B cell (primary cell): ENCODE measurements around the gene ADAM19. TPM values are rescaled to one million over a fixed set of nuclear protein-coding genes. Genes with fewer than 3 reads are reported as not detected.

Experiments
- ATAC-seq: fragments of 200-7000 bp; cut with Tn5 transposase; one replicate; pipeline ENCODE4 v1.10.0; 2021; ENCODE audit warnings: low read depth, mild to moderate bottlenecking, moderate number of reproducible peaks, moderate library complexity
- CTCF ChIA-PET: fragments of 350-600 bp; sonication (Branson Sonifier 250); formaldehyde crosslinking; loops from one replicate; lab custom pipeline; 2021; ENCODE audit warnings: antibody characterized with exemption, inconsistent platforms; lab: Charles Lee
- POLR2A ChIA-PET: fragments of 350-600 bp; sonication (Branson Sonifier 250); formaldehyde crosslinking; loops from one replicate; lab custom pipeline; 2021; ENCODE audit warnings: antibody characterized with exemption; lab: Charles Lee
- DNase-seq: peaks from one replicate; pipeline ENCODE4 v3.0.0; 2013
- H2AFZ ChIP-seq: 2 replicates; pipeline ENCODE4 v1.6.1; 2012; ENCODE audit warnings: mild to moderate bottlenecking, low read depth, low read length; ENCODE audit not compliant: insufficient read depth, poor library complexity, severe bottlenecking
- H3K27ac ChIP-seq, 2 donors: 1 replicate in 1 of 2; 2 replicates in 1 of 2; pipeline ENCODE4 v1.5.1; 2012 to 2013; ENCODE audit warnings: low read length in 2 of 2, mild to moderate bottlenecking in 2 of 2, moderate library complexity in 1 of 2
- H3K27me3 ChIP-seq, 4 experiments: fragments of 200-600 bp in 1 of 4; sonication (generic) in 1 of 4; replicated peaks in 1 of 4; 1 replicate in 2 of 4; 2 replicates in 2 of 4; pipeline versions ENCODE4 v1.6.1 to v1.7.0; 2013 to 2016; ENCODE audit warnings: low read length in 3 of 4, mild to moderate bottlenecking in 2 of 4, mixed read lengths in 1 of 4, moderate library complexity in 1 of 4; ENCODE audit not compliant: insufficient read depth in 4 of 4, control insufficient read depth in 3 of 4; ENCODE audit errors: control extremely low read depth in 1 of 4
- H3K36me3 ChIP-seq, 2 experiments: replicated peaks in 1 of 2; 1 replicate in 1 of 2; 2 replicates in 1 of 2; pipeline versions ENCODE4 v1.6.1 to v1.7.1; 2013; ENCODE audit warnings: low read length in 1 of 2; ENCODE audit not compliant: insufficient read depth in 2 of 2, control insufficient read depth in 1 of 2; ENCODE audit errors: control extremely low read depth in 1 of 2, extremely low read depth in 1 of 2
- H3K4me1 ChIP-seq, 2 donors: fragments of 200-600 bp in 1 of 2; sonication (generic) in 1 of 2; 1 replicate in 1 of 2; 2 replicates in 1 of 2; pipeline versions ENCODE4 v1.5.1 to v1.6.1; 2013 to 2017; ENCODE audit warnings: low read length in 2 of 2; ENCODE audit not compliant: control insufficient read depth in 2 of 2, insufficient read depth in 2 of 2
- H3K4me2 ChIP-seq: replicated peaks from 2 replicates; pipeline ENCODE3; 2012; ENCODE audit warnings: mild to moderate bottlenecking, low read depth, low read length; ENCODE audit not compliant: poor library complexity, severe bottlenecking
- H3K4me3 ChIP-seq, 5 experiments: fragments of 200-600 bp in 1 of 5; sonication (generic) in 1 of 5; 1 replicate in 3 of 5; 2 replicates in 2 of 5; pipeline versions ENCODE4 v1.5.1 to v1.7.0; 2011 to 2016; ENCODE audit warnings: low read length in 4 of 5, mild to moderate bottlenecking in 4 of 5, low read depth in 2 of 5, control low read depth in 1 of 5, moderate library complexity in 1 of 5; ENCODE audit not compliant: insufficient read depth in 1 of 5; ENCODE audit errors: control extremely low read depth in 1 of 5, extremely low read depth in 1 of 5
- H3K79me2 ChIP-seq: fragments of 200-600 bp; sonication (generic); one replicate; pipeline ENCODE4 v1.6.0; 2016; ENCODE audit warnings: low read length; ENCODE audit not compliant: control insufficient read depth, insufficient read depth
- H3K9ac ChIP-seq: fragments of 200-600 bp; sonication (generic); 2 replicates; pipeline ENCODE4 v1.6.1; 2017; ENCODE audit warnings: mild to moderate bottlenecking, low read length, moderate library complexity
- H3K9me3 ChIP-seq, 3 donors: one replicate each; pipeline versions ENCODE4 v1.6.1 to v1.7.1; 2013; ENCODE audit warnings: low read length in 2 of 3; ENCODE audit not compliant: control insufficient read depth in 2 of 3, insufficient read depth in 1 of 3; ENCODE audit errors: control extremely low read depth in 1 of 3
- H4K20me1 ChIP-seq: 2 replicates; pipeline ENCODE4 v1.6.0; 2012; ENCODE audit warnings: mild to moderate bottlenecking, low read length; ENCODE audit not compliant: insufficient read depth, control insufficient read depth, poor library complexity, severe bottlenecking
- H3K27ac Mint-ChIP-seq: one replicate; pipeline ENCODE4 v1.8.0; 2021; ENCODE audit warnings: mixed read lengths
- H3K27me3 Mint-ChIP-seq: one replicate; pipeline ENCODE4 v1.8.0; 2021; ENCODE audit warnings: mixed read lengths
- H3K4me1 Mint-ChIP-seq: one replicate; pipeline ENCODE4 v1.8.0; 2021; ENCODE audit warnings: mixed read lengths
- H3K4me3 Mint-ChIP-seq: one replicate; pipeline ENCODE4 v1.8.0; 2021; ENCODE audit warnings: mixed read lengths
- H3K9me3 Mint-ChIP-seq: one replicate; pipeline ENCODE4 v1.8.0; 2022; ENCODE audit warnings: mixed read lengths; ENCODE audit not compliant: insufficient read depth
- EZH2 ChIP-seq: IDR thresholded peaks from 2 replicates; pipeline ENCODE4 v1.6.1; 2012; ENCODE audit warnings: borderline replicate concordance, low read depth, mild to moderate bottlenecking, moderate library complexity, low read length; ENCODE audit not compliant: insufficient read depth, poor library complexity, severe bottlenecking
- WGBS: methylation state at CpG from one replicate; pipeline ENCODE4 v1.1.5; 2013; ENCODE audit warnings: missing lambda C conversion rate; ENCODE audit not compliant: insufficient coverage; 5-methylcytosine and 5-hydroxymethylcytosine counted together
- intact Hi-C: fragments of 100-400 bp; cut with micrococcal nuclease; formaldehyde crosslinking; loops from one replicate; pipeline ENCODE4 v1.10.0; 2022
- polyA plus RNA-seq: library from polyadenylated mRNA; depleted of rRNA; stranded (reverse); fragments of >200 nt; gene quantifications from 2 replicates; pipeline ENCODE4 v1.2.3, GENCODE V29; 2012
- total RNA-seq, 2 donors: library from RNA; stranded (reverse); fragments of 120-200 nt in 1 of 2; gene quantifications; 1 replicate in 1 of 2; 2 replicates in 1 of 2; pipeline versions ENCODE4 v1.2.3 to v1.2.4, GENCODE V29; 2013 to 2022
- TF ChIP-seq, protein P1 (sequence below): fragments of 200-600 bp; IDR thresholded peaks from one replicate; pipeline ENCODE4 v1.8.0; 2022; ENCODE audit warnings: antibody characterized with exemption, mild to moderate bottlenecking

ADAM19 gene
- total and polyA plus RNA-seq, 2 donors (not counting 1 experiment from before 2014, with no cell fraction given), result 110 to 171 TPM

DNA sequence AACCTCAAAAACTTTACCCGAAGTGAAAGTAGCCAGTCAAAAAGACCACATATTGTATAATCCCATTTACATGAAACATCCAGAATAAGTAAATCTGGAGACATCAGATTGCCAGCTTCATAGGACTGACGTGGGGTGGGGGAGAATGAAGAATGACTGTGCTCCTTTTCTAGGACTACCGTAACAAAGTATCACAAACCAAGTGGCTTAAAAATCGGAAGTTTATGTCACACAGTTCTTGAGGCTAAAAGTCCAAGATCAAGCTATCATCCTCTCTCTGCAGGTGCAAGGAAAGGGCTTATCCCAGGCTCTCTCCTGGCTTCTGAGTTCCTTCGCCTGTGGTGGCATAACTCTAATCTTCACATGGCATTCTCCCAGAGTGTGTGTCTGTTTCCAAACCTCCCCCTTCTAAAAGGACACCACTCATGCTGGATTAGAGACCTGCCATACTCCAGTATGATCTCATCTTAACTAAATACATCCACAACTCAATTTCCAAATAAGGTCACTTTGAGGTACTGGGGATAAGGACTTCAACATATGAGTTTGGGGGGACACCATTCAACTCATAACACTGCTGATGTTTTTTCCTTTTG is 25.5 kb downstream of the ADAM19 start:
- Histone ChIP-seq H3K27me3 (no peaks in the 10 kb centered on the region), H3K9me3 (no peaks in the 10 kb centered on the region), H3K79me2 (peaks cover 100% of the 10 kb centered on the region), H4K20me1 (peaks cover 99% of the 10 kb centered on the region), H3K4me1 (peaks cover 84 to 85% of the 10 kb centered on the region in 2 donors), H3K4me3 (no peak overlapping the region), H2AFZ (no peak overlapping the region), H3K4me2 (peak overlapping the region; percentile 55), H3K27ac (peak overlapping the region in 1 of 2 donors; percentile 80), H3K9ac (peak overlapping the region; percentile 3), H3K36me3 (peaks cover 13 to 84% of the 10 kb centered on the region in 2 experiments)
- TF ChIP-seq EZH2, result no peak
- TF ChIP-seq, protein P1, sequence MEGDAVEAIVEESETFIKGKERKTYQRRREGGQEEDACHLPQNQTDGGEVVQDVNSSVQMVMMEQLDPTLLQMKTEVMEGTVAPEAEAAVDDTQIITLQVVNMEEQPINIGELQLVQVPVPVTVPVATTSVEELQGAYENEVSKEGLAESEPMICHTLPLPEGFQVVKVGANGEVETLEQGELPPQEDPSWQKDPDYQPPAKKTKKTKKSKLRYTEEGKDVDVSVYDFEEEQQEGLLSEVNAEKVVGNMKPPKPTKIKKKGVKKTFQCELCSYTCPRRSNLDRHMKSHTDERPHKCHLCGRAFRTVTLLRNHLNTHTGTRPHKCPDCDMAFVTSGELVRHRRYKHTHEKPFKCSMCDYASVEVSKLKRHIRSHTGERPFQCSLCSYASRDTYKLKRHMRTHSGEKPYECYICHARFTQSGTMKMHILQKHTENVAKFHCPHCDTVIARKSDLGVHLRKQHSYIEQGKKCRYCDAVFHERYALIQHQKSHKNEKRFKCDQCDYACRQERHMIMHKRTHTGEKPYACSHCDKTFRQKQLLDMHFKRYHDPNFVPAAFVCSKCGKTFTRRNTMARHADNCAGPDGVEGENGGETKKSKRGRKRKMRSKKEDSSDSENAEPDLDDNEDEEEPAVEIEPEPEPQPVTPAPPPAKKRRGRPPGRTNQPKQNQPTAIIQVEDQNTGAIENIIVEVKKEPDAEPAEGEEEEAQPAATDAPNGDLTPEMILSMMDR, result no peak
- CTCF ChIA-PET, result interaction anchor here (1.2 to 3.6 kb wide), 3 partner anchors 17 to 119 kb away, joined by 3 to 13 read pairs (median 5); no protein-coding TSS in a partner anchor
- Mint-ChIP-seq H3K4me3 (peak overlapping the region; percentile 55), H3K27me3 (no peaks in the 10 kb centered on the region), H3K9me3 (no peaks in the 10 kb centered on the region), H3K27ac (peak overlapping the region; percentile 59), H3K4me1 (peaks cover 91% of the 10 kb centered on the region)
- ATAC-seq, result no peak
- 88% methylated on average over 1 of the region's 5 CpGs for WGBS
- POLR2A ChIA-PET, result interaction anchor here (1.1 to 1.3 kb wide), 2 partner anchors 9 to 22 kb away, joined by 3 to 8 read pairs; no protein-coding TSS in a partner anchor
- no peak for DNase-seq
- intact Hi-C loops, result no loop called here

- ChIA-PET POLR2A (no interaction called here), CTCF (interaction anchor here (1.9 kb wide), 1 partner anchor 120 kb away, joined by 5 read pairs; no protein-coding TSS in a partner anchor)
- H3K36me3 ChIP-seq, result peaks cover 13 to 89% of the 10 kb centered on the region in 2 experiments
- no peak overlapping the region for H3K9ac ChIP-seq
- WGBS, result 67% methylated on average over 1 of the region's 3 CpGs
- ATAC-seq (no peak), DNase-seq (no peak)
- peak overlapping the region; percentile 55 for H3K4me2 ChIP-seq
- H4K20me1 ChIP-seq, result peaks cover 99% of the 10 kb centered on the region
- TF ChIP-seq, protein P1, result no peak
- no peak for TF ChIP-seq EZH2
- peak overlapping the region; percentile 85 for H3K27ac Mint-ChIP-seq
- no peaks in the 10 kb centered on the region for H3K27me3 Mint-ChIP-seq
- no peak overlapping the region for H3K4me3 ChIP-seq
- H3K9me3 ChIP-seq, result no peaks in the 10 kb centered on the region
- peaks cover 100% of the 10 kb centered on the region for H3K79me2 ChIP-seq
- H3K27ac ChIP-seq, result peak overlapping the region in 1 of 2 donors; percentile 80
- no peak overlapping the region for H2AFZ ChIP-seq
- H3K4me3 Mint-ChIP-seq, result peak overlapping the region; percentile 55
- H3K4me1 ChIP-seq, result peaks cover 84 to 85% of the 10 kb centered on the region in 2 donors
- intact Hi-C loops, result no loop called here
- no peaks in the 10 kb centered on the region for H3K9me3 Mint-ChIP-seq
- H3K27me3 ChIP-seq, result no peaks in the 10 kb centered on the region
- H3K4me1 Mint-ChIP-seq, result peaks cover 91% of the 10 kb centered on the region
Measured at GRCh38 chr5:157549283-157549629, 26.3 kb downstream of the ADAM19 start.
